NCI-H460 (cell line): ENCODE data around the gene RIPPLY2. TPM values are rescaled to one million over a fixed set of nuclear protein-coding genes. Genes with fewer than 3 reads are reported as not detected.
A peak's percentile ranks its signal among the peaks of the same experiment; 100 is the strongest.

Source experiments
- DNase-seq: peaks from one replicate; pipeline ENCODE4 v3.0.0-alpha.2; 2016; ENCODE audit warnings: low read depth; ENCODE audit errors: extremely low read depth
- total RNA-seq: library from RNA; depleted of rRNA; stranded (reverse); fragments of >200 nt; shearing (Covaris generic); gene quantifications from 2 replicates; pipeline ENCODE4 v1.2.3, GENCODE V29; 2014

Gene RIPPLY2
- total RNA-seq, 1 experiment from 2014 or later = not detected

DNA sequence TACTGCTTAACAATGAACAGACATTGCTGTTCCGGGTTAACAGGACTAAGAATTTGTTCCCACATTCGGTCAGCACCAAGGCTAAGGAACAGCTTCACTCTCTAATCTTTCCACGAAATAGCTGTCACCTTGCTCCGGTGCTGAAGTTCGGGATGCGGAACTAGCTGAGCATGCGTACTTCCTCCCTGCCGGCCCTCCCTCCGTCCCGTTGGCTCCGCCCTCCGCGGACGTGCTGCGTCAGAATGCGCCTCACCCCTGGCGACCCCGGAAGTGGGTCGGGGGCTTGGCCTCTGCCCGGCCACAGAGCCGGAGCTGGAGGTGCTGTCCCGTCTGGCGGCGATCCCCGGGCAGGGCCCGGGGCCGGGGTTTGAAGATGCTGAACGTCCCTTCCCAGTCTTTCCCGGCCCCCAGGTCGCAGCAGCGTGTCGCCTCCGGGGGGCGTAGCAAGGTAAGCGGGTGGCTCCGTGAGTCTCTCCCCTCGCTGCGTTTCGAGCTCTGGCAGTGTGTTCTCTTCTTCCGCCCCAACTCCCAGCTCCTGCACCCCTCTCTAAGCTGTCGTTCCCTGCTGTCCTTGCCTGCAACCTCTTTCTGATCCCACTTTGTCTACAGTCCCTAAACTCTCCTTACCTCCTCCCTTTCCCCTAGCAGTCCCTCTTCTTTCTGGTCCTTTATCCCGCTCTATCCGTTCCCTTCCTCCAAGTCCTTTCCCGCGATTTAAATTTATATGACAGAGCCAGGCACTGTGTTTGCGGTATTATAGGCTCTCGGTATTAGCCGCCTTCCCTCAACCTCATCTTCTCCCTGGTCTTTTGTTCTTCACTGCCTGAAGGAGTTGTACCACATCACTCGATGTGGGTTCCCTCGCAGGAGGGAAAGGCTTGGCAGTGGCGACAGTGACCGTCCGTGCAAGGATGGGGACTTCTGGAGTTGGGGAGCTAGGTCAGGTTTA lies 6.5 kb downstream of the RIPPLY2 start, which contains the start of gene CYB5R4:
CYB5R4 (plus strand) TSS at position 280 of the 949 bp plus-strand sequence; CDS start at position 374, 94 bp downstream.
- peak; percentile 90 for DNase-seq

DNA sequence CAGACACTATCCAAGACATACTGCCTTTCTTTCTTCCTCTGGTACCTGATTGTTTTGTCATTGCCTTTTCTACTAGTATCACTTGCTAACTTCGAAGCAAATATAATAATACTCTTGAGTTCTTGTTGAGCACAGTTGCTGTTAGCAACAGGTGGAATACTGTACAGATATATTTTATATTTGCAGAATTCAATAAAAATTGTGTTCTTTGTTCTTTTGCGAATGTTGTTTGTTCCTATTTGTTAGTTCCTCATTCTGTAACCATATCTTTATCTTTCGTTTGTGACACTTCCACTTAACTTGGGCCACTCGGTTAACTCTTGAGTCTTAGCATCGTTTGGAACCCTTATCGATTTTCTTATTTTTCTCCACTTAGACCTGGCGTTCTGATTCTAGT lies 7.2 kb downstream of the RIPPLY2 start:
- DNase-seq = no peak

DNA sequence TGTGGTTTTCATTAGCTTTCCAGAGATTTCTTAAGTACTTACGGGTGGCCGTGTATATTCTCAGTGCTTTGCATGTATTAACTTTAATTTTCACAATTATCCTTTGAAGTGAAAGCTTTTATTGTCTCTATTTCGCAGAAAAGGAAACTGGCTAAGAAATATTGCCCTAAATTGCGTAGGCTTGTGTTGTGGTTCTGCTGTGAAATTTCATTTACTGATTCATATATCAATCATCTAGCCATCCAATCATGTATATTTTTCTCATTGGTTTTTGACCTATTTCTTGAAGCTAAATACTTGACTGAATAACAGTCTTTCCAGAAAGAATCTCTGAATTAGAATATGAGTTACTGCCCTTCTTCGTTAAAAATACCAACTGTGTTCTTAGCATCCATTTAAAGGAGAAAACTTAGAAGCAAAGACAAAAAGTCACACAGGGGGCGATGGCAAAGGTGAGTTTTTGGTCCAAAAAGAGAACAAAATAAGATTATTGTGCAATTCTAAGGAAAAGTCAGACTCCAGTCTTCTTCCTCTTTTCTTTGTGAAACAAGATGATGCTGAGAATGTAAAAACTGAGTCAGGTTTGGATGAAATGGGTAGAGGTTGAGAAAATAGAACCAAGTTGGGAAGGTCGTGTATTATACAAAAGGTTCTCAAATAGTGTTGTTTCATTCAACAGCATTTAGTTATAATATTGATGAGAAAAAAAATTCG lies 7.8 kb downstream of the RIPPLY2 start:
- DNase-seq = no peak

DNA sequence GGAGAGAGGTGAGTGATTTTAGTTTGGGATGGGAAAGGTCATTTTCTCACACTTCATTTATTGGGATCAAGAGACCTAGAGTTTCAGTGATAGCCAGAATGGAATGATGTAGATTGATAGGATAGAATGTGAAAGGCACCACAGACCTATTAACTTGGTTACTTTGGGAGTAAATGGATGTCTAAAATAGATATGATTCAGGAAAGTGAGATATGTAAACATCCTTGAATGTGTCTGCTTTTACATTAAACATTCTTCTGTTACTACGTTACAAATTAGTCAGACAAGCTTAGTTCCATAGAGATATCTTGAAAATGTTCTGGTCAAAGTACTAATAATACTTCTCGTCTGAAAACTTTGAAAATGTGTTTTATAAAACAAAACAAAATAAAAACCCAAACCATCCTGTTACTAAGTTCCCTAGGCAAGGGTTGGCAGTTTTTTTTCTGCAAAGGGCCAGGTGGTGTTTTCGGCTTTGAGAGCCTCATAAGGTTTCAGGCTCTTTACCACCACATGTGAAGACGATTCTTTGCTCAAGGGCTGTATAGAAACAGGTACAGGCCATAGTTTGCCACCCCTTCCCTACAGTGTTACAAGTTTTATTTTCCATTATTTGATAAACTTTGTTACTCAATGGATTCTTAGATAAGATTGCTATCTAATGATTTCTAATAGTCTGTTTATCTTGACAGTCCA lies 9.8 kb downstream of the RIPPLY2 start:
- DNase-seq = no peak

DNA sequence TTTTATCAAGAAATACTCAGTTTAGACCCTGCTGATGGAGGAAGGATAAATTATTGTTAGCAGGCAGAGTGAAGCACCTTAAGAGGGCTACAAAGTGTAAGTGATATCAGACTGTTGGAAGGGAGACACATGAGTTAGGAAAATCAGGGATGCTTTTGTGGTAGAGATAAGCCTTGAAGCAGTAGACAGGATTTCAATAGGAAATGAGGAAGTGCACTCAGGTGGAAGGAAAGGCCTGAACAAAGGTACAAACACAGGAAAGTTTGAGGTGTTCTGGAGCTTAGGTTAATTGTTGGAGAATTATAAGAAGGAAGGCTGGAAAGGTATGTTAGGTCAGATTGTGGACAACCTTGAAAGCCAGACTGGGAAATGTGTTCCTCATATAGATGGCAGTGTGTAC lies 13.9 kb downstream of the RIPPLY2 start:
- DNase-seq = no peak

DNA sequence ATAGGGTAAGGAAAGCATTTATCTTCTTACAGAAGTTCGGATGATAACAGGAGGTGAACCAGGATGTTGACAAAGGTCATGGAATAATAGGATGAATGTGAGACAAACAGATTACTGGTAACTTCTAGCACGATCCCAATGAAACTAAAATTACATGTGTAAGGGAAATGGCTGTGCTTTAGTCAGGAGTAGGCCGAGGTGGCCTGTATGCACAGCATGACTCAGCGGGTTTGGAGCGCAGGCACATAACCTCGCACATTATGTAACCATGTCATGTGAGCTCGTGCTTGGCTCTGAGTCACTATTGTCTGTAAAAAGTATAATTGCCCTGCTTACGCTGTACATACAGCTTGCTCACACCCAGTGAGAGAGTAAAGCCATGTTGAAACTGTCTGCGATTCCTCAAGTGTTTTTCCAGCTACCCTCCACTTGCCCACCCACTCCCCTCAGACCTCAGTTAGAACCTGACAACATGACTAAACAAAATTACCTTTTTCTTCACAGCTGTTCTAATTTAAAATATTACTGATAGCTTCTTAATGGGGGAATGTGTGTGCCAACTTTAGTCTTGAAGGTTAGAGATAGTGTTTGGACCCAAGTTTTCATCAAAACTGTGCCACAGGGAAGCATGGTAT lies 14.5 kb downstream of the RIPPLY2 start:
- peak; percentile 66 for DNase-seq

DNA sequence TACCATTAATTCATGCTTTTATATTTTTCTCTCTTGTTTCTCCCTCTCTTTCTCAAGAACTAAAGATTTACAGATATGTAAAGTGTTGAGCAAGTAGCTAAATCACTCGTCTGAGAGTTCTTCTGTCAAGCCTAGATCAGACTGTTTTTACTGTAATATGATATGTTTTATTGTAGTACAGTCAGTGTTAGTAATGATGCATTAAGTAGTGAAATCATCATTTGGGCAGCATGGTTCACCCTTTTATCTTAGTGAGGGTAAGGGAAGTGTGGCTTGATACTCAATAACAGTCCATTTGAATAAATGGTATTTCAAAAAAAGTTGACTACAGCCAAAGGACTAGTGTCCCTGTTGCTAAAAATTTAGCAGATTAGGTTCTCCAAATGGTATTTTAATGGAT lies 15.5 kb downstream of the RIPPLY2 start:
- DNase-seq = peak; percentile 19

DNA sequence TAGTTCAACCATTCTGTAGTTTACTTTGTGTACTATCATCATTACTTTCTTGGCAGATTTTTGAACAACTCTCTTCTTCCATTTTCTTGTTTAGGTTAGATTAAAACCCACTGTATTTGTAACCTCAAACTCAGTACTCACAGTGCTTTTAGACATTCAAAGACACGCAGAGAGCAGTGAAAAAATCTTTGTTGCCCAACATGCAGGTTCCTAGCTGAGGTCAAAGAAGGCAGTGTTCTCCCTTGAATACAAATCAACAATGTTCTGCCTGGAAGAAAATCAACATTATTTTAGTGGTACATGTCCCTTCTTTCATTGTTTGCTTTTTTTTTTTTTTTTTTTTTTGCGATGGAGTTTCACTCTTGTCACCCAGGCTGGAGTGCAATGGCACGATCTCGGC lies 17.5 kb downstream of the RIPPLY2 start:
- no peak for DNase-seq

DNA sequence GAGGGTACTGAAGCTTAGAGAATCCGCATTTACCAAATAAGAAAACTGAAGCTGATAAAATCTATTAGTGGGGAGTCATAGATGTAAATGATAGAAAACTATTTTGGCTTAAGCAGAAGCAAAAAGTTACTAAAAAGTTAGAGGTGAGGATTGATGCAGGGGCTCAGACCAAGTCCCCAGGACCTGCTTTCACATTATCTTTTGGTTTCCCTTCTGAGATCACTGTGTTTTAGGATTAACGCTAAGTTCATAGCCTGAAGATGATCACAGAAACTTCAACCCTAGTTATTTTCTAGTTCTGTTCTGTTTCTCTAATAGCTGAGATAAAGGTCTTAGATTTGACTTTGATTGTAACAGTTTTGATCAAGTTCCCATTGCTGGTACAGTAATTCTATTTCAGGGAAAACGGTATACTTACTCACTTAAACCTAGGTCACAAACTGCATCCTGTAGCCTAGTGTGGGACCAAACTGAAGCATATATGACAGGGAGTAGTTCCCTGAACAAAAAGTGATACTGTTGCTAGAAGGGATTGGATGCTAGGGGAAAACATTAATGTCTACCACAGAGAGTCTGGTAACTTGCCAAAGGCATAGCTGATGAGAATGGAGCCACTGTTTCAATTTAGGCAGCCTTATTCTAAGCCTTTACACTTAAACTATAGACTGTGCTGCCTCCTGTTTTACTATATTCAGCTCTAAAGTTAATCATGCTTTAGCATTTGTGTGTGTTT lies 19.4 kb downstream of the RIPPLY2 start:
- DNase-seq = no peak

DNA sequence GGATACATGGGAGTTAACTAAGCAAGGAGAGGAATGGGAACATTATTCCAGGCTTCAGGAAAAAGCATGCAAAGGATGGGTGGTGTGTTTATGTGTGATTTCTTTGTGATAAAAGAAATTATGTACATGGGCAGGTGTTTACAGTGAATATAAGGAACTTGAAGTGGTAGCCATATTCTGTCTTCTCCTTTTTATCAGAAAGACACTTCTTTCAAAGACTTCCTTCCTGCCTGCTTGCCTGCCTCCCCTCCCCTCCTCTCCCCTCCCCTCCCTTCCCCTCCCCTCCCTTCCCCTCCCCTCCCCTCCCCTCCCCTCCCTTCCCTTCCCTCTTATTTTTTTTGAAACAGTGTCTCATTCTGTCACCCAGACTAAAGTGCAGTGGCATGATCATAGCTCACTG lies 20.7 kb downstream of the RIPPLY2 start:
- no peak for DNase-seq

DNA sequence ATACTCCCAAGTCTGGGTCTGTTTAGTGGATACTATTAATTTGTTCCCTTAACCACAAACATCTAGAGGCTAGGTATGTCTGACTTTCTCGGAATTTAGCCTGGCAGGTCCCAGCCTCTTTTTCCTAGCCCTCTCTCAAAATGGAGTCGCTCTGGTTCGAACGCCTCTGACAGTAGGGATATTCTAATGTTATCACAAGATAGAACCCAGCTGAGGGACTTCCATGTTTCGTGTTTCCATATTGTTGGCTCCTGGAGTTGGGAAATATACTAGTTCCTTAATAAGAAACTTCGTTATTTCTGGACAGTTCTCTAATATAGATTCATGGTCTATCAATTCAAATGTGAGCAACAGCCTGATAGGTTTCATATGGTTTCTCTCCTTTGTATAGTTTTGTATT lies 22.7 kb downstream of the RIPPLY2 start:
- no peak for DNase-seq

DNA sequence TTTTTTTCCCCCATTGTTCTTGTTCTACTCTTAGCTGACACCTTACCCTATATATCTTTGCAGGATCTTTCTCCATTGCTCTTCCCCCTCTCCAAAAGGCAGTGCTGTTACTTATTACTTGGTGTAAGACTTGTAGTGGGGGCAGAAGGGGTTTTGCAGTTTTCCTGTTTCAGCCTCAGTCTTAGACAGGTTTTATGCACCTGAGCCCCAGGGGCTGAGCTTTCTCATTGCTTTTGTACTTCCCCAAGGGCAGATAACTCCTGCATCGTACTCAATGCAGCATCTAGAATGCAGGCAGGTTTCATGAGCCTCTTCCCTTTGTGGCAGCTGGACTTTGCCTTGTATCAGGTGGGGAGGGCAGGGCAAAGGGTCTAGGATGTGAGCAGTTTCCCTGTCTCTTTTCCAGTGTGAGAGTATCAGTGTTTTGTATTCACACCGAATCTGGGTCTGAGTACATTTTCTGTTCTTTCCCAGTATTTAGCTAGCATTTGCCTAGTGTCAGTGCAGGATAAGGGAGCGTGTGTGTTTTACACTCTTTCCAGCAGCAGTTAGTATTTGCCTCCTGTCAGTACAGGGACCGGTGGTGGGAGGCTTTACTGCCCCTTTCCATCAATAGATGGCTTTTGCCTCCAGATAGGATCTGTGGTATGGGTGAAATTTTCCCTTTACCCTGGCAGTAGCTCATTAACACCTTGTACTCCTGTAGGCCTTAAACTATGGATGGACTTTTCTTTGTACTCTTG lies 25.9 kb downstream of the RIPPLY2 start:
- no peak for DNase-seq

DNA sequence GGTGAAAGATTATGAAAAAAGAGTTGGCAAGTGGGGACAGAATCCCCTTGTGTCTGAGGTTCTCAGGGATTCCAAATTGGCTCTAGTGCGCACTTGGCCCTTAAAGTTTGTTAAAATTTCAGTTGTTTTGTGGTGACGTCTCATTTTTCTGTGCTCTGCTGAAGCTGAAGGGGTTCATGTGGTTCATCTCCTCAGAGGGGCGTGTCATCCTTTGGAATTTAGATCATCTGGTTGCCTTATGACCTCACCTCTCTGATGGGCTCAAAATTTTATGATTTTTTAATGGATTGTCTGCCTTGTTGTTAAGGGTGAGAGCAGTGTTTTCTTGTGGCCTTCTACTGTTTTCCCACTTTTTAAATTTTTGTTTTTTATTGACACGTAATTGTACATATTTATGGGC lies 26.6 kb downstream of the RIPPLY2 start:
- DNase-seq = no peak

DNA sequence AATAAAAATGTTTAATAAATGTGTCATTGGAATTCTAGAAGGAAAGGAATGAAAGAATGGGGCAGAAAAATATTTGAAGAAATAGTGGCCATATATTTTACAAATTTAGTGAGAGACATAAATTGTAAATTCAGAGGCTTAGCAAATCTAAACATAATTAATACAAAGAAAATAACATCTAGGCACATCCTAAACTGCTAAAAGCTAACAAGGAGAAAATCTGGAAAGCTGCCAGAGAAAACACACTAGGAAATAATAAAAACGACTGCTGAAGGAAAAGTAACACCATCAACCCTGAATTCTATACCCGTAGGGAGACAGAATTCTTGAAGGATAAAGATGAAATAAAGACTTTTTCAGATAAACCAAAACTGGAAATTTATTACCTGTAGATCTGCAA lies 30.1 kb downstream of the RIPPLY2 start:
- DNase-seq = no peak

DNA sequence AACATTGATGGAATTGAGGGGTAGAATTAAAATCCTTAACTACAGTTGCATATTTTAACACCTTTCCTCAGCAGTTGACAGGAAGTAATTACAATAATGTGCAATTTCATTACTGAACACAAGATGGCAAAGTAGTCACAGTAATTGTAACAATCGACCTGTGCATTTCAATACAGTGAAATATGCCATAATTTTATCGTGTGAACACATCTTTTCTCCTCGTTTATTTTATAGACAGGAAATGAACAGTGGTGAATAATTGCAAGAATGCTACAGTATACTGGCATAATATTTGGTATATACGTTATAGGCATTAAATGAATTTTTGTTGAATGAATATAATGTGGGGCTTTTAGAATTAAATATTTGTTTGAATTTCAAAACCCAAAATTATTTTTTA lies 31.4 kb downstream of the RIPPLY2 start:
- peak; percentile 41 for DNase-seq

DNA sequence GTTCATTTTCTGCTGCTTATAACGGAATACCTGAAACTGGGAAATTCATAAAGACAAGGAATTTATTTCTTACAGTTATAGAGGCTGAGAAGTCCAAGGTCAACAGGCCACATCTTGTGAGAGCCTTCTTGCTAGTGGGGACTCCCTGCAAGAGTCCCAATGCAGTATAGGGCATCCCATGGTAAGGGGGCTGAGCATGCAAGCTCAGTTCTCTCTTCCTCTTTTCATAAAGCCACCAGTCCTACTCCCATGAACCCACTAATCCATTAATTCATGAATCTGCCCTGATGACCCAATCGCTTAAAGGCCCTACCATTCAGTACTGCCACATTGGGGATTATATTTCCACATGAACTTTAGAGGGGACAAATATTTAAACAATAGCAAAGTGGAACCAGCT lies 32.8 kb downstream of the RIPPLY2 start:
- no peak for DNase-seq

DNA sequence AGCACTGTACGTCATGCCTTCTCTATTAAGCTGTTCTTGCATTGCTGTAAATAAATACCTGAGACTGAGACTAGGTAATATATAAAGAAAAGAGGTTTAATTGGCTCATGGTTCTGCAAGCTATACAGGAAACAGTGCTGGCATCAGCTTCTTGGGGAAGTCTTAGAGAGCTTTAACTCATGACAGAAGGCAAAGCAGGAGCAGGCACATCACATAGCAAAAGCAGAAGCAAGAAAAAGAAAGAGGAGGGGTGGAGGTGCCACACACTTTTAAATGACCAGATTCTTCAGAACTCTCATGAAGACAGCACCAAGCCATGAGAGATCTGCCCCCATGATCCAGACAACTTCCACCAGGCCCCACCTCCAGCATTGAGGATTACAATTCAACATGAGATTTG lies 36.5 kb downstream of the RIPPLY2 start:
- no peak for DNase-seq

DNA sequence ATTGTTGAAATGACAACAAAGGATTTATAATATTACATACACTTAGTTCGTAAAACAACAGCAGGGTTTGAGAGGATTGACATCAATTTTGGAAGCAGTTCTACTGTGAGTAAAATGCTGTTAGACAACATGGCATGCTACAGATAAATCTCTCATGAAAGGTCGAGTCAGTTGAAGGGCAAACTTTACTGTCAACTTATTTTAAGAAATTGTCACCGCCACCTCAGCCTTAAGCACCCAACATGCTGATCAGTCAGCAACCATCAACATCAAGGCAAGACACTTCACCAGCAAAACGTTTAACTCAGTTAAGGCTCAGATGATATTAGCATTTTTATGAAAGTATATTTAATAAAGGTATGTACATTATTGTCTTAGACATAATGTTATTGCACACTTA lies 37.4 kb downstream of the RIPPLY2 start:
- no peak for DNase-seq

DNA sequence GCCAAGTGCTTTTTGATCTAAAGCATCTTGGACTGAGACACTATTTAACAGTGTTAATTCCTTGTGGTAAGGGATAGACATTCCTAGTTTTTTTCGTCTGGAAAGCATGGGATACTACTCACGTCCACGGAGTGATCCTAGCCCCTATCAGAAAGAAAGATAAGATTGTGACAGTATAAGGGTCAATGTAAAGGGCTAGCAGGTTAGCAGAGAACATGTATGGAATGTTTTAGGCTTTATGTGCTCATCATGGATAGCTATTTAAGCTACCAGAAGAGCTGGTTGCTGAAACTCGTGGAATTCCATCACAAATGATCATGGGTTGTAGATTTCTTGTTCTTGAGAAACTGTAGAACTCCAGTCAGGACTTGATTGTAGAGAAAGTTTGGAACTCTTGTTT lies 38.4 kb downstream of the RIPPLY2 start:
- no peak for DNase-seq
